HG03442 (cell line): ENCODE results near the gene CP.

Source experiments
- ATAC-seq: cut with Tn5 transposase; IDR thresholded peaks from one replicate; pipeline ENCODE4 v1.9.1; 2021; ENCODE audit warnings: mild to moderate bottlenecking, moderate library complexity; ENCODE audit not compliant: unreplicated experiment

The CP gene

DNA sequence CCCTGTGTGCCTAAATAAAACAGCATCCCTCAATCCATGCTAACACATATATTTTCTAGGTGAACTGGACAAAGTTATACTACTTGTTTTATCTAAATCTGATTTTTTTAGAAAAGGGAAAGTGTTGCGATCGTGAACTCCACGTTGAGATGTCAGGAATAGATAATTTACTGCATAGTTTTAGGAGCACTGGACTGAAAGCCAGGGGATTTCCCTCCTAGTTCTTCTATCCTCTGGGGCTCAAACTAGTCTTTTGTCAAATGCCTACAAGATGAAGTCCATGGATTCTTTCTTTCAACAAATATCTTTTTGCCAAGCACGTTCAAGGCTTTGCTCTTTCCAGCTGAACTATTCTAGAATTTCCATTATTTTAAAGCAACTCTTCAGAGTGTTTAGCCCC is 92.8 kb downstream of the CP start:
- no peak for ATAC-seq

DNA sequence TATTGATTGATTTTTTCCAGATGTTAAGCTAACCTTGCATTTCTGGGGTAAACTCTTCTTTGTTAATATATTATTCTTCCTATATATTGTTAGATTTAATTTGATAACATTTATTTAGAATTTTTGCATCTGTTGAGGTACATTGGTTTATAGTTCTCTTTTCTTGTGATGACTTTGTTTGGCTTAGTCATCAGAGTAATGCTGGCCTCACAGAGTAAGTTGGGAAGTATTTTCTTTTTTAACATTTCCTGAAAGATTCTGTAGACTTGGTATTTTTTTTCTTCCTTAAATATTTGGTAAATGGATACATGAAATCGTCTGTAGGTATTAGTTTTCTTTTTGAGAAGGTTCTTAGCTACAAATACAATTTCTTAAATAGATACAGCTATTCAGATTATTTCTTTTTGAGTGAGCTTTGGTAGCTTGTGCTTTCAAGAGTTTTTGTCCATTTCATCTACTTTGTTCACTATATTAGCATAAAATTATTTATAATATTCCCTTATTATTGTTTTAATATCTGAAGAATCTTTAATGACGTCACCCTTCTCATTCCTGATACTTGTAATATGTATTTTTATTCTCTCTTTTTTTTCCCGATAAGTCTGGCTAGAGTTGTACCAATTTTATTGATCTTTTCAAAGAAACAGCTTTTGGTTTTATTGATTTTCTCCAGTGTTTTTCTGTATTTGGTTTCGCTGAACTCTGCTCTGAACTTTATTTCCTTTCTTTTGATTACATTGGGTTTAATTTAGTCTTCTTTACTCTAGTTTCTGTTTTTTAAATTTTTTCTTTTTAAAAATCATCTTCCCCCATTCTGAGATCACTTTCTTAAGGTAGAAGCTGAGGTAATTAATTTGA is 98.7 kb downstream of the CP start:
- no peak for ATAC-seq
